HUES64 (cell line): ENCODE results near the gene TLE3.

Source experiments
- H3K27ac ChIP-seq: 2 replicates; pipeline ENCODE4 v1.7.0; 2013; ENCODE audit warnings: low read depth, low read length, inconsistent platforms
- H3K27me3 ChIP-seq: 2 replicates; pipeline ENCODE4 v1.6.1; 2013; ENCODE audit warnings: mild to moderate bottlenecking, low read length; ENCODE audit not compliant: insufficient read depth
- H3K36me3 ChIP-seq: 2 replicates; pipeline ENCODE4 v1.6.1; 2013; ENCODE audit warnings: mild to moderate bottlenecking, low read length; ENCODE audit not compliant: insufficient read depth
- H3K4me1 ChIP-seq: 2 replicates; pipeline ENCODE4 v1.6.1; 2013; ENCODE audit warnings: mild to moderate bottlenecking, low read length, moderate library complexity; ENCODE audit not compliant: insufficient read depth
- H3K4me3 ChIP-seq: 2 replicates; pipeline ENCODE4 v1.5.1; 2013; ENCODE audit warnings: mild to moderate bottlenecking, low read length, moderate library complexity
- H3K9ac ChIP-seq: 2 replicates; pipeline ENCODE4 v1.6.1; 2013; ENCODE audit warnings: mild to moderate bottlenecking, low read depth, low read length
- H3K9me3 ChIP-seq: 2 replicates; pipeline ENCODE4 v1.6.1; 2013; ENCODE audit warnings: low read depth, low read length; ENCODE audit not compliant: insufficient read depth
- WGBS: fragments of 150-250, 120-280 bp; methylation state at CpG from one replicate; pipeline ENCODE4 v1.1.7; 2013; ENCODE audit warnings: missing lambda C conversion rate; 5-methylcytosine and 5-hydroxymethylcytosine counted together

TLE3 gene

DNA sequence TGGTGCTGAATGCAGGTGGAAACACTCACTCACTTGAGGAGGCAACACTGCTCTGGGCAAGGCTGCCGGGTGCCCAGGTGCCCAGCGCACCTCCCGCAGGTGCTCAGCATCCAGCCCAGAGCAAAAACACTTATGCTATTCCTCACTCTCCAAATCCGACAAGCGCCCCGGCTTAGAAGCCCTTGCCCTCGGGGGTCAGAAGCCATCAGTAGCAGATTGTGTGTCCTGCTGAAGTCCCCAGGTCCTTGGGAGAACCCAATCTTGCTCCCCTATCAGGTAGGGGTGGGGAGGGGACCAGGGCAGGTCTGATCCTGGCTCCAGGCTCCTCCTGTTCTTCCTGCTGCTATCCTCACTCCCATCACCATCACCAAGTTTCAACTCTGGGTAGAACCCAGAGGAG is 46.7 kb downstream of the TLE3 start:
- no peaks in the 10 kb centered on the region for H3K27me3 ChIP-seq
- H3K9me3 ChIP-seq = no peaks in the 10 kb centered on the region
- 96% methylated on average over 7 of the region's 7 CpGs for WGBS
- H3K4me1 ChIP-seq = peaks cover 10% of the 10 kb centered on the region
- H3K36me3 ChIP-seq = peaks cover 81% of the 10 kb centered on the region
- no peak overlapping the region for H3K27ac ChIP-seq
- no peak overlapping the region for H3K4me3 ChIP-seq
- no peak overlapping the region for H3K9ac ChIP-seq

- WGBS = 93% methylated on average over 9 of the region's 9 CpGs
- no peak overlapping the region for H3K4me3 ChIP-seq
- H3K4me1 ChIP-seq = peaks cover 10% of the 10 kb centered on the region
- H3K27me3 ChIP-seq = no peaks in the 10 kb centered on the region
- no peak overlapping the region for H3K9ac ChIP-seq
- H3K36me3 ChIP-seq = peaks cover 76% of the 10 kb centered on the region
- H3K27ac ChIP-seq = no peak overlapping the region
- H3K9me3 ChIP-seq = no peaks in the 10 kb centered on the region
These were observed 47.3 kb downstream of the TLE3 start for GRCh38 chr15:70050441-70050840.

DNA sequence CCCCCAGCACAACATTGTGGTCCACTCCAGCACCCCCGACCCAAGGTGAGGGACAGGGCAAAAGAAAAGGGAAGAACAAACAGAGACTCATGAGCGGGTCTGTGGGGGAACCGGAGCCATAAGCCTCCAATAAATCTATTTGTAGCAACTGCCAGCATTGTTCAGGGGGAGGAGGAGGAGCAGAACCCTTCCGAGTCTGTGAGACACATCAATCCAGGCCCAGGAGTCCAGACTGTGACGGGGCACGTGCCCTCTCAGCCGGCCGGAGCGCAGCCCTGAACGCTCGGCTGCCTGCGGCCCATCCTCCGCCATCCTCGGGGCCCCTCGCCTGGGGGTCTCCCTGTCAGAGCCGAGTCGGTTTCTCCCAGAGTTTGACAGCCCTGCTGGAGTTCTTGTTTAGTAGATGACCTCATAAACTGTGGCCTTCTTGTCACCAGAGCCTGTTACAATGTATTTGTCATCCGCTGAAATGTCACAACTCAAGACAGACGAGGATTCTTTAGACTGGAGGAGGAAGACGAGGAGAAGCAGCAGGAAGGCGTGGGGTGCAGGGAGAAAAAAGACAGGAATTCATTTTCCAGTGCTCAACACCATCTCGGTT is 47.9 kb downstream of the TLE3 start:
- Histone ChIP-seq H3K9me3 (no peaks in the 10 kb centered on the region), H3K36me3 (peaks cover 69% of the 10 kb centered on the region), H3K4me3 (no peak overlapping the region), H3K9ac (no peak overlapping the region), H3K4me1 (peaks cover 10% of the 10 kb centered on the region), H3K27me3 (no peaks in the 10 kb centered on the region), H3K27ac (no peak overlapping the region)
- WGBS = 90% methylated on average over 22 of the region's 22 CpGs

GRCh38 chr15:70048578-70049514 is 48.9 kb downstream of the TLE3 start:
- no peak overlapping the region for H3K4me3 ChIP-seq
- no peak overlapping the region for H3K27ac ChIP-seq
- peaks cover 10% of the 10 kb centered on the region for H3K4me1 ChIP-seq
- H3K9me3 ChIP-seq = no peaks in the 10 kb centered on the region
- 92% methylated on average over 10 of the region's 11 CpGs for WGBS
- peaks cover 60% of the 10 kb centered on the region for H3K36me3 ChIP-seq
- no peak overlapping the region for H3K9ac ChIP-seq
- no peaks in the 10 kb centered on the region for H3K27me3 ChIP-seq

DNA sequence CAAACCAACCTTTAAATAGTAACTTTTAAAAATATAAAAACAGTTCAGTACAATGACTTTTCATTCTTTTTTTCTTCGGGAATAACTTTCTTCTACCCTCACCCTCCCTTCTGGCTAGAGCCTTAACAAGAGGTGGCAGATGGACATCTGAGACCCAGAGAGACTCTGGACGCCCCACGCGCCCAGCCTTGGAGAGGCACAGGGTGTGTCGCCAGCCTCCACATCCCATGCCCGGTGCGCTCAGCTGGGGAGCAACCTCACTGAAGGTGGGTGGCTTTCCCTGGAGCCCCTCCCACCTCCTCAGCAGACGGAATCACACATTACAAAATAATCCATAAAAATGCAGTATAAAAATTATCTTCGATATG is 49.5 kb downstream of the TLE3 start:
- H3K9ac ChIP-seq = no peak overlapping the region
- H3K4me3 ChIP-seq = no peak overlapping the region
- WGBS = 95% methylated on average over 9 of the region's 9 CpGs
- H3K36me3 ChIP-seq = peaks cover 53% of the 10 kb centered on the region
- H3K27me3 ChIP-seq = no peaks in the 10 kb centered on the region
- H3K9me3 ChIP-seq = no peaks in the 10 kb centered on the region
- peaks cover 10% of the 10 kb centered on the region for H3K4me1 ChIP-seq
- no peak overlapping the region for H3K27ac ChIP-seq

DNA sequence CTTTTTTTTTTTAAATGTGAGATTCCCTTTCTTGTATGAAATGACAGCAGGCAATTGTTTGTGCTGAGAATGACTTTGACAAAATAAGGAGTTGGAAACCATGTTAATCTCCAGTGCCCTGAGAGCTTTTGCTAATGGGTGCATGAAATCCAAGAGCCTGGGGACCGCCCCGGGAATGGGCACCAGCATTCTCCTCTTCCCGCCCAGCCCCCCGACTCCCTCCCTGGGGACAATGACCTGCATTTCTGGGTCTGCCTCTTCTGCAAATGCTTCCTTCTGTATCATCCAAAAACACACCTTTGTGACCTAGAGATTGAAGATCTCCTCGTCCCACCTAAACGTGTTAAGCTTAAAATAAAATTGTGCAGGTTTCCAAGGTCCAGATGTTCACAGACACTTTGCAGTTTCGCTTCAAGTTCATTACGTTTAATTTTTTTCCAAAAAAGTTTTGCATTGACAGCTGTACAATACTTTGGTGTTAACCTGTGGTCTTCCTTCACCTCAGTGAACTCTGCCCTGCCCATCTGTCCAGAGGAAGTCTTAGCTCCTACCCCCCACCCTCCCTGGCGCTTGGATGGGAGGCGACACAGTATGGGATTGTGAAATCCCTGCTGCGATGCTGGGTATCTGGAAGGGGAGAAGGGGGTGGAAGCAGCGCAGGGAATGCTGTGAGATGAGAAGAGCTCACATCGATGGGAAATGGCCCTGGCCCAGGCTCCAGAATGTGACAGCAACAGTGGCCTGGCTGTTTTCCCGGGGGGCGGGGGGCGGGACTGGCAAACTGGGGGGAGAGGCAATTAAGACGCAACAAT is 50.1 kb downstream of the TLE3 start:
- H3K9me3 ChIP-seq = no peaks in the 10 kb centered on the region
- no peak overlapping the region for H3K4me3 ChIP-seq
- 77% methylated on average over 14 of the region's 17 CpGs for WGBS
- no peak overlapping the region for H3K27ac ChIP-seq
- H3K9ac ChIP-seq = no peak overlapping the region
- H3K27me3 ChIP-seq = no peaks in the 10 kb centered on the region
- H3K36me3 ChIP-seq = peaks cover 47% of the 10 kb centered on the region
- peaks cover 10% of the 10 kb centered on the region for H3K4me1 ChIP-seq

- 87% methylated on average over 5 of the region's 5 CpGs for WGBS
- Histone ChIP-seq H3K27ac (no peak overlapping the region), H3K4me3 (no peak overlapping the region), H3K4me1 (peaks cover 10% of the 10 kb centered on the region), H3K27me3 (no peaks in the 10 kb centered on the region), H3K9me3 (no peaks in the 10 kb centered on the region), H3K9ac (no peak overlapping the region), H3K36me3 (peaks cover 40% of the 10 kb centered on the region)
These were observed 50.9 kb downstream of the TLE3 start for GRCh38 chr15:70046679-70047369.

DNA sequence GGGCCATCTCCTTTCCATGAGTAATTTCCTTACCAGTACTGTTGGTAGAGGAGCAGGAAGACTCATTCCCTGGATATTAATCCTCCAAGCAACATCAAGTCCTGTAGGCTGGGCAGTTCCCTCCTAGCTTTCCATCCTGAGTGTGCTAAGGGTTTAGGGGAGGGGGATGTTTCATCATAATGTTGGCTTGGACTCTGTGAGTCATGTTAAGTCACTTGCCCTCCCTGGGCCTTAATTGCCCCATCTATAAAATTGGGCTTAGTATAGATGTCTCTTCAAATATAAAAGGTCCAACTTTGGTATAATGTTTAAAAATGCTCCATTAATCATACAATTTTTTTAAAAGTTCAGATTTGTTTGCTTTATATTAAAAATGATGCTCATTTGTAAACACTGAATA is 52.7 kb downstream of the TLE3 start:
- Histone ChIP-seq H3K9me3 (no peaks in the 10 kb centered on the region), H3K9ac (no peak overlapping the region), H3K36me3 (peaks cover 22% of the 10 kb centered on the region), H3K4me1 (peaks cover 10% of the 10 kb centered on the region), H3K27me3 (no peaks in the 10 kb centered on the region), H3K27ac (no peak overlapping the region), H3K4me3 (no peak overlapping the region)

- WGBS = 86% methylated on average over 3 of the region's 3 CpGs
- H3K27ac ChIP-seq = no peak overlapping the region
These were observed 53.5 kb downstream of the TLE3 start for GRCh38 chr15:70044168-70044567.

GRCh38 chr15:70043590-70043989 is 54.1 kb downstream of the TLE3 start:
- Histone ChIP-seq H3K36me3 (0 out of 2 replicates have a peak, but pooled peaks cover 9% of the 10 kb centered on the region), H3K27ac (no peak overlapping the region), H3K4me3 (no peak overlapping the region), H3K9me3 (no peaks in the 10 kb centered on the region), H3K9ac (no peak overlapping the region), H3K27me3 (no peaks in the 10 kb centered on the region), H3K4me1 (peaks cover 10% of the 10 kb centered on the region)
- 100% methylated on average over 1 of the region's 1 CpG for WGBS

More at GRCh38 chr15:70044168-70044567, 53.5 kb downstream of the TLE3 start:
- H3K36me3 ChIP-seq = peaks cover 13% of the 10 kb centered on the region; the same call in 1 of the 2 replicates
- no peaks in the 10 kb centered on the region for H3K27me3 ChIP-seq
- peaks cover 10% of the 10 kb centered on the region for H3K4me1 ChIP-seq
- H3K9ac ChIP-seq = no peak overlapping the region
- no peaks in the 10 kb centered on the region for H3K9me3 ChIP-seq
- no peak overlapping the region for H3K4me3 ChIP-seq
